Inferior parietal cortex (tissue), 1 donor: ENCODE measurements around the gene PIAS4.
"Not testable (repeated sequence)": the region's sequence is repeated elsewhere in the genome, so short reads cannot be mapped to it uniquely, and the experiment has no call there.

Experiments used
- DNase-seq: peaks from one replicate; pipeline ENCODE4 v3.0.0-alpha.2; 2016; ENCODE audit errors: extremely low spot score

PIAS4 gene

GRCh38 chr19:3998667-3999412, 8.7 kb upstream of the PIAS4 start:
- DNase-seq: not testable (repeated sequence)

GRCh38 chr19:4000798-4001197, 6.7 kb upstream of the PIAS4 start:
- not testable (repeated sequence) for DNase-seq

- DNase-seq: not testable (repeated sequence)
These were observed 2.1 kb upstream of the PIAS4 start for GRCh38 chr19:4005436-4005835.

GRCh38 chr19:4007836-4008539, 452 bp downstream of the PIAS4 start:
- DNase-seq: no peak

GRCh38 chr19:4009990-4010807, 2.7 kb downstream of the PIAS4 start:
- DNase-seq: no peak

GRCh38 chr19:4010808-4011110, 3.2 kb downstream of the PIAS4 start:
- no peak for DNase-seq

- not testable (repeated sequence) for DNase-seq
These were observed 3.9 kb downstream of the PIAS4 start for GRCh38 chr19:4011430-4011829.

GRCh38 chr19:4012092-4012974, 4.8 kb downstream of the PIAS4 start:
- no peak for DNase-seq

GRCh38 chr19:4012975-4013634, 5.6 kb downstream of the PIAS4 start:
- no peak for DNase-seq

- DNase-seq: no peak
These were observed 6.5 kb downstream of the PIAS4 start for GRCh38 chr19:4013886-4014540.

GRCh38 chr19:4014541-4015491, 7.3 kb downstream of the PIAS4 start:
- DNase-seq: no peak

- DNase-seq: no peak
These were observed 8.3 kb downstream of the PIAS4 start for GRCh38 chr19:4015705-4016402.

GRCh38 chr19:4016486-4016885, 8.9 kb downstream of the PIAS4 start:
- peak; percentile 76 for DNase-seq

GRCh38 chr19:4016903-4017638, 9.5 kb downstream of the PIAS4 start:
- DNase-seq: no peak

GRCh38 chr19:4018140-4018613, 10.6 kb downstream of the PIAS4 start:
- peak; percentile 59 for DNase-seq

GRCh38 chr19:4018775-4019504, 11.4 kb downstream of the PIAS4 start:
- DNase-seq: no peak

- DNase-seq: no peak
These were observed 12.0 kb downstream of the PIAS4 start for GRCh38 chr19:4019578-4019977.
